Activated CD4-positive, alpha-beta T cell treated with anti-CD3 and anti-CD28 coated beads, Interleukin-2, amount 10 ng/mL, durations not matched to agents 7 days and 5 days (primary cell): ENCODE data around the gene SLC25A18. TPM values are rescaled to one million over a fixed set of nuclear protein-coding genes. Genes with fewer than 3 reads are reported as not detected.

Experiments
- CTCF ChIA-PET: fragments of 350-600 bp; sonication (Branson Sonifier 250); formaldehyde crosslinking; loops from one replicate; lab custom pipeline; 2021; ENCODE audit warnings: antibody characterized with exemption; lab: Charles Lee
- POLR2A ChIA-PET: fragments of 350-600 bp; sonication (Branson Sonifier 250); formaldehyde crosslinking; loops from one replicate; lab custom pipeline; 2021; ENCODE audit warnings: antibody characterized with exemption; lab: Charles Lee
- DNase-seq: peaks from one replicate; pipeline ENCODE4 v3.0.0-alpha.2; 2020
- H3K27ac Mint-ChIP-seq: one replicate; pipeline ENCODE4 v1.8.0; 2021; ENCODE audit warnings: mild to moderate bottlenecking, moderate library complexity, mixed read lengths
- H3K27me3 Mint-ChIP-seq: one replicate; pipeline ENCODE4 v1.8.0; 2021; ENCODE audit warnings: mixed read lengths
- H3K36me3 Mint-ChIP-seq: one replicate; pipeline ENCODE4 v1.8.0; 2021; ENCODE audit warnings: low read depth, mixed read lengths
- H3K4me1 Mint-ChIP-seq: one replicate; pipeline ENCODE4 v1.8.0; 2021; ENCODE audit warnings: mixed read lengths
- H3K4me3 Mint-ChIP-seq: one replicate; pipeline ENCODE4 v1.8.0; 2021; ENCODE audit warnings: mild to moderate bottlenecking, moderate library complexity, mixed read lengths
- H3K9me3 Mint-ChIP-seq: one replicate; pipeline ENCODE4 v1.8.0; 2021; ENCODE audit warnings: mixed read lengths
- total RNA-seq, 2 experiments: library from RNA; stranded (reverse); gene quantifications; one replicate each; pipeline ENCODE4 v1.2.3, GENCODE V29; 2021

SLC25A18 gene
- total RNA-seq, 2 experiments from 2014 or later: not detected

GRCh38 chr22:17576470-17576869 lies 13.2 kb downstream of the SLC25A18 start:
- H3K4me1 Mint-ChIP-seq: no peaks in the 10 kb centered on the region
- H3K27ac Mint-ChIP-seq: no peak overlapping the region
- H3K27me3 Mint-ChIP-seq: no peaks in the 10 kb centered on the region
- H3K9me3 Mint-ChIP-seq: no peaks in the 10 kb centered on the region
- POLR2A ChIA-PET: no interaction called here
- CTCF ChIA-PET: interaction anchor here (0.6 kb wide), 2 partner anchors 95 to 526 kb away, joined by 3 read pairs; no protein-coding TSS in a partner anchor
- H3K36me3 Mint-ChIP-seq: no peaks in the 10 kb centered on the region
- DNase-seq: no peak
- no peak overlapping the region for H3K4me3 Mint-ChIP-seq

- no peaks in the 10 kb centered on the region for H3K27me3 Mint-ChIP-seq
- no peak for DNase-seq
- CTCF ChIA-PET: no interaction called here
- no peak overlapping the region for H3K4me3 Mint-ChIP-seq
- POLR2A ChIA-PET: no interaction called here
- no peaks in the 10 kb centered on the region for H3K9me3 Mint-ChIP-seq
- no peak overlapping the region for H3K27ac Mint-ChIP-seq
- H3K36me3 Mint-ChIP-seq: no peaks in the 10 kb centered on the region
- no peaks in the 10 kb centered on the region for H3K4me1 Mint-ChIP-seq
Measured at GRCh38 chr22:17578136-17578754, 14.9 kb downstream of the SLC25A18 start.

GRCh38 chr22:17579535-17579981 lies 16.3 kb downstream of the SLC25A18 start:
- DNase-seq: no peak
- H3K27ac Mint-ChIP-seq: no peak overlapping the region
- ChIA-PET POLR2A (no interaction called here), CTCF (no interaction called here)
- no peaks in the 10 kb centered on the region for H3K4me1 Mint-ChIP-seq
- no peaks in the 10 kb centered on the region for H3K9me3 Mint-ChIP-seq
- no peaks in the 10 kb centered on the region for H3K27me3 Mint-ChIP-seq
- no peak overlapping the region for H3K4me3 Mint-ChIP-seq
- H3K36me3 Mint-ChIP-seq: no peaks in the 10 kb centered on the region

- Mint-ChIP-seq H3K9me3 (no peaks in the 10 kb centered on the region), H3K27me3 (no peaks in the 10 kb centered on the region), H3K36me3 (no peaks in the 10 kb centered on the region), H3K4me3 (no peak overlapping the region), H3K4me1 (no peaks in the 10 kb centered on the region), H3K27ac (no peak overlapping the region)
- no peak for DNase-seq
- CTCF ChIA-PET: interaction anchor here (1.0 kb wide), 1 partner anchor 15 kb away, joined by 3 read pairs; no protein-coding TSS in a partner anchor
- POLR2A ChIA-PET: no interaction called here
Measured at GRCh38 chr22:17580441-17581031, 17.2 kb downstream of the SLC25A18 start.

- CTCF ChIA-PET: interaction anchor here (1.0 kb wide), 1 partner anchor 15 kb away, joined by 3 read pairs; no protein-coding TSS in a partner anchor
Measured at GRCh38 chr22:17581056-17581455, 17.8 kb downstream of the SLC25A18 start.

GRCh38 chr22:17581631-17582030 lies 18.3 kb downstream of the SLC25A18 start:
- Mint-ChIP-seq H3K4me1 (no peaks in the 10 kb centered on the region), H3K27me3 (no peaks in the 10 kb centered on the region), H3K36me3 (no peaks in the 10 kb centered on the region), H3K4me3 (no peak overlapping the region), H3K27ac (no peak overlapping the region), H3K9me3 (no peaks in the 10 kb centered on the region)
- DNase-seq: no peak
- CTCF ChIA-PET: no interaction called here
- POLR2A ChIA-PET: no interaction called here

More at GRCh38 chr22:17581056-17581455, 17.8 kb downstream of the SLC25A18 start:
- no peak for DNase-seq
- H3K27ac Mint-ChIP-seq: no peak overlapping the region
- no peak overlapping the region for H3K4me3 Mint-ChIP-seq
- H3K4me1 Mint-ChIP-seq: no peaks in the 10 kb centered on the region
- H3K27me3 Mint-ChIP-seq: no peaks in the 10 kb centered on the region
- H3K9me3 Mint-ChIP-seq: no peaks in the 10 kb centered on the region
- POLR2A ChIA-PET: no interaction called here
- H3K36me3 Mint-ChIP-seq: no peaks in the 10 kb centered on the region

- H3K9me3 Mint-ChIP-seq: no peaks in the 10 kb centered on the region
Measured at GRCh38 chr22:17583151-17583550, 19.9 kb downstream of the SLC25A18 start.

DNA sequence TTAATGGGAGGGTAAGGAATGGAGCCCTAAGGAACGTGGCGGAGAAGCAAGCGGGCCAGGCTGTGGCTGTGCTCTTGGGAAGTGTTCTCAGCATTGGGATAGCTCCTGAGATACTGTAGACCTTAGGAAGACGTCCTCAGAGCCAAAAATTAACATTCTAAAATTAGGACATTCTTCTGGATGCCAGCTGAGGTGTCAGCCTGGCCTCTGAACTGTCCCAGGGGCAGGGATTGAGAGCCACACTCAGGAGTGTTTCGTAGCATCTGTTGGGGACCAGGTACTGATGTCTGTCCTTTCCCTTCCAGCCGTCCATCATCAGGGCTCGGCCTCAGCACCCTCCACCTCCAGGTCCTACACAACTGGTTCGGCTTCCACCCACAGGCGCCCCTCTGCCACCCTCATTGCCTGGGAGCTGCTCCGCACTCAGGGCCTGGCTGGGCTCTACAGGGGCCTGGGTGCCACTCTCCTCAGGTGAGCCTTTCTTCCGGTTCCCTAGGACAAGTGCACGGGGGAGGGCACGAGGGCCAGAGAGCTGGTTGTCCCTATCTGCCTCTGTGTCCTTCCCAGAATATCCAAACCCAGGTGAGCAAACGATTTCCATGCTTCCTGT lies 23.6 kb downstream of the SLC25A18 start:
- Mint-ChIP-seq H3K36me3 (peaks cover 9% of the 10 kb centered on the region), H3K27me3 (no peaks in the 10 kb centered on the region), H3K4me3 (no peak overlapping the region), H3K27ac (no peak overlapping the region), H3K4me1 (no peaks in the 10 kb centered on the region), H3K9me3 (no peaks in the 10 kb centered on the region)
- CTCF ChIA-PET: interaction anchor here (0.8 kb wide), 1 partner anchor 17 kb away, joined by 5 read pairs; no protein-coding TSS in a partner anchor
- POLR2A ChIA-PET: no interaction called here
- no peak for DNase-seq

More at GRCh38 chr22:17583151-17583550, 19.9 kb downstream of the SLC25A18 start:
- ChIA-PET POLR2A (interaction anchor here (0.5 kb wide), 1 partner anchor 27 kb away, joined by 3 read pairs; no protein-coding TSS in a partner anchor), CTCF (interaction anchor here (1.3 kb wide), 1 partner anchor 18 kb away, joined by 3 read pairs; no protein-coding TSS in a partner anchor)
- H3K4me3 Mint-ChIP-seq: no peak overlapping the region
- DNase-seq: no peak
- no peaks in the 10 kb centered on the region for H3K27me3 Mint-ChIP-seq
- H3K27ac Mint-ChIP-seq: no peak overlapping the region
- no peaks in the 10 kb centered on the region for H3K36me3 Mint-ChIP-seq
- no peaks in the 10 kb centered on the region for H3K4me1 Mint-ChIP-seq

GRCh38 chr22:17587629-17588028 lies 24.3 kb downstream of the SLC25A18 start:
- H3K36me3 Mint-ChIP-seq: peaks cover 15% of the 10 kb centered on the region

DNA sequence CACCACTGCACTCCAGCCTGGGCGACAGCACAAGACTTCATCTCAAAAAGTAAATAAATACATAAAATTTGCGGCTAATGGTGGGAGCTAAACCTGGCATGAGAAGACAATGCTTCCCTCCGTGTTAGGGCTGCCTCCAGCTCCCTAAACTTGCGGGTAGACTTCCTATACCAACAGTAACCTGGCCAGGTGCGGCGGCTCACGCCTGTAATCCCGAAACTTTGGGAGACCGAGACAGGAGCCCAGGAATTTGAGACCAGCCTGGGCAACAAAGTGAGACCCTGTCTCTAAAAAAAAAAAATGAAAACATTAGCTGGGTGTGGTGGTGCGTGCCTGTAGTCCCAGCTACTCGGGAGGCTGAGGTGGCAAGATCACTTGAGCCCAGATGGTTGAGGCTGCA lies 25.3 kb downstream of the SLC25A18 start:
- Mint-ChIP-seq H3K9me3 (no peaks in the 10 kb centered on the region), H3K4me1 (no peaks in the 10 kb centered on the region), H3K27ac (no peak overlapping the region), H3K27me3 (no peaks in the 10 kb centered on the region), H3K36me3 (peaks cover 21% of the 10 kb centered on the region), H3K4me3 (no peak overlapping the region)
- no peak for DNase-seq
- CTCF ChIA-PET: interaction anchor here (0.6 kb wide), 1 partner anchor 17 kb away, joined by 3 read pairs; no protein-coding TSS in a partner anchor
- POLR2A ChIA-PET: no interaction called here

More at GRCh38 chr22:17587629-17588028, 24.3 kb downstream of the SLC25A18 start:
- ChIA-PET CTCF (interaction anchor here (0.8 to 1.0 kb wide), 2 partner anchors 10 to 16 kb away, joined by 3 to 5 read pairs; no protein-coding TSS in a partner anchor), POLR2A (no interaction called here)
- no peak overlapping the region for H3K27ac Mint-ChIP-seq
- H3K27me3 Mint-ChIP-seq: no peaks in the 10 kb centered on the region
- no peaks in the 10 kb centered on the region for H3K4me1 Mint-ChIP-seq
- no peak overlapping the region for H3K4me3 Mint-ChIP-seq
- H3K9me3 Mint-ChIP-seq: no peaks in the 10 kb centered on the region
- DNase-seq: no peak

GRCh38 chr22:17589810-17590375 lies 26.6 kb downstream of the SLC25A18 start:
- Mint-ChIP-seq H3K4me3 (no peak overlapping the region), H3K27ac (no peak overlapping the region), H3K27me3 (no peaks in the 10 kb centered on the region), H3K4me1 (no peaks in the 10 kb centered on the region), H3K36me3 (peaks cover 29% of the 10 kb centered on the region), H3K9me3 (no peaks in the 10 kb centered on the region)
- DNase-seq: no peak
- ChIA-PET CTCF (no interaction called here), POLR2A (no interaction called here)

DNA sequence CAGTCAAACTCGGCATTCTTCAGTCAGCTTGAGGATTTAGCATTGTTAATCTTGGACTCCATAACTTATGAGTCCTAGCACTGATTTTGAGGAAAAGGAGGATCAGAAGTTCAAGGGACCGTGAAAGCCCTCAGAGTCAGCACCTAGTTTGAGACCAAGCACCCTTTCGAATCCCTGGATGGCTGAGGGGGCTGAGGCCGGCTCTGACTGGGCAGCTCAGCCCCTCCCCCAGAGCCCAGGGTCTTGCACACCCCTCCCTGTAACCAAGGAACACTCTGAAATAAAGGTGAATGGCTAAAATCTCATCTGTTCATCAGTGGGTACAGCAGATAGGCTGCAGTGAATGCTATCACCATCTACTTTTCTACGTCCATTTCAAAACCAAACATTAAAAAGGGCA lies 27.3 kb downstream of the SLC25A18 start:
- no peak overlapping the region for H3K27ac Mint-ChIP-seq
- H3K36me3 Mint-ChIP-seq: peaks cover 29% of the 10 kb centered on the region
- no peaks in the 10 kb centered on the region for H3K27me3 Mint-ChIP-seq
- CTCF ChIA-PET: no interaction called here
- no peaks in the 10 kb centered on the region for H3K4me1 Mint-ChIP-seq
- POLR2A ChIA-PET: no interaction called here
- H3K4me3 Mint-ChIP-seq: no peak overlapping the region
- H3K9me3 Mint-ChIP-seq: no peaks in the 10 kb centered on the region
- no peak for DNase-seq

DNA sequence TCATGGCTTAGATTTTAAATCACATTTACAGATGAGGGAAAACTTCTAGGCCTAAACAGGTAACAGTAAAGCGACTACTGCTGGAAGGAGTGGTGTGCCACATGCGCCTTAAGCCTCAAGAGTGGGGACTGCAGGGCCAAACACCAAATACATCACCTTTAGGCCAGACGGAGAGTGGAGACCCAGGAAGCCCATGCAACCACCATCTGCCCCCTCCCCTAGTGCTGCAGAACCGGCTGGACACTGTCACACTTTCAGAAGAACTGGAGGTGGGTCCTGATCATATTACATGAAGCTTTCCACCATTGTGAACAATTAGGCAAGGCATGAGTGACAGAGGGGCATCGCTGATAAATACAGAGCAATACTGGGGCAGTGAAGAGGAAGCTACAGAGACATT lies 28.9 kb downstream of the SLC25A18 start:
- POLR2A ChIA-PET: no interaction called here
- H3K4me1 Mint-ChIP-seq: no peaks in the 10 kb centered on the region
- no peak overlapping the region for H3K27ac Mint-ChIP-seq
- H3K4me3 Mint-ChIP-seq: no peak overlapping the region
- no peaks in the 10 kb centered on the region for H3K27me3 Mint-ChIP-seq
- peaks cover 41% of the 10 kb centered on the region for H3K36me3 Mint-ChIP-seq
- DNase-seq: no peak
- CTCF ChIA-PET: no interaction called here
- no peaks in the 10 kb centered on the region for H3K9me3 Mint-ChIP-seq
